Measurements from ENCODE around the gene CDK10.
"Not testable (repeated sequence)": the region's sequence is repeated elsewhere in the genome, so short reads cannot be mapped to it uniquely, and the experiment has no call there.

CDK10 gene

DNA sequence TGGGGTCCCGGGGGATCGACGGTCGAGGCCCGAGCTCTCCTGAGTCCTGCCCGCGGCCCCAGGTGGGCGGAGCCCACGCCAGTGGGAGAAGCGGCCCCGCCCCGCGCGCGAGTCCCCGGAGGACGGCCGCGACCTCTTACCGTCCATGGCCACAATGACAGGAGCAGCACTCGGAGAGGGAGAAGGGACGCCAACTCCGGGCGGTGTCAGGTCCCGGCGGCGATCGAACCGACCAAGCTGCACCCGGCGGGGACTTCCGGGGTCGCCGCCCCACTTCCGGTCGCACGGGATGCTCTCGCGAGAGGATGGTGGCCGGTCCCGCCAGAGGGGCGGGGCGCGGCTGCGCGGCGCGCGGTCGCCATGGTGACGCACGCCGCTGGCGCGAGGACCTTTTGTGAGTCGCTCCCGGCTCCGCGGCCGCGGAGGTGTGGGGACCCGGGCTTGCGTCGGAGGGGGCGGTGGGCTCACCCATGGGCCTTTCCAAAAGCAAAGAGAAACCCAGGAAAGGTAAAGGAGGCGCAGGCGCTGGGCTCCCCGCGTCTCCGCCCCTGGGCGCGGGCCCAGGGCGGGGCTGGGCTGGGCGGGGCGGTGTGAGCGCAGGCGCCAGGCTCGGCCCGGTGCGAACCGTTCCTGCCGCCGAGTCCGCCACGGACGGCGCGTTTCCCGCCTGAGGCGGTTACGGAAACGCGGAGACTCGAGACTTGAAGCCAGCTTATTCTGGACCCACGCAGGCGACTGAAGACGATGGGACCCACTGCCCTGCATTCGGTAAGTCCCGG lies 28.9 kb upstream of the CDK10 start, which contains the start of the genes CHMP1A and SPATA33:
TSS of gene CHMP1A (minus strand) at position 267 of the 779 bp plus-strand sequence. CDS start at position 147, 120 bp downstream.
TSS of gene SPATA33 (plus strand) at position 395 of the 779 bp plus-strand sequence. CDS start at position 471, 76 bp downstream.
- no peaks in the 10 kb centered on the region for H3K36me3 Mint-ChIP-seq
- peak within 1 kb of the TSS; percentile 84 for H3K27ac Mint-ChIP-seq
- no peaks in the 10 kb centered on the region for H3K9me3 Mint-ChIP-seq (ENCODE audit: low read depth)
- H3K27me3 Mint-ChIP-seq: no peaks in the 10 kb centered on the region
- peaks cover 28% of the 10 kb centered on the region for H3K4me1 Mint-ChIP-seq (ENCODE audit: low read depth)
- peak within 1 kb of the TSS; percentile 91 for H3K4me3 Mint-ChIP-seq

DNA sequence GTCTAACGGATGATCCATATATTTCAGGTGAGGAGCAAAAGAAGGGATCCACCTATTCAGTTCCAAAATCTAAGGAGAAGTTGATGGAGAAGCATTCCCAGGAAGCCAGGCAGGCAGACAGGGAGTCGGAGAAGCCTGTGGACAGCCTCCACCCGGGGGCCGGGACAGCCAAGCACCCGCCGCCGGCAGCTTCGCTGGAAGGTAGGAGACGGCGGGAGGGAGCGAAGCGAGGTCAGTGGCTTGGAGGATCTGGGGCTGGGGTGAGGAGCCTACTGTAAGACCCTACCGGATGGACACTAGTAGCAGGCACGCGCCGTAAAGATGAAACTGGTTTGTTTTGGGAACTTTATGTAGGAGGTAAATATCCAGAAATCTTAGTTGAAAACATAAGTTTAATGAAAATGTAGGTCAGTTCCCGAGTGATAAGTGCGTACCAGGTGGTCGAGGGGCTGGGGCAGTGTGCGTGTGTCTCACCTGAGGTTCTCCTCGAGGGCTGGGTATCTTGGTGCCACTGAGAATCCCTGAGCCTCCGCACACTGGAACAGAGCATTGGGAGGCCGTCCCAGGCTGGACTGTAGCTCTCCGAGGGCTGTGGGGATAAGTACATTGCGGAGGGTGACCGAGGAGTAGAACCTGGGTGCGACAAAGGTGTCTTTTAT lies 28.1 kb upstream of the CDK10 start:
- Mint-ChIP-seq H3K9me3 (ENCODE audit: low read depth) (no peaks in the 10 kb centered on the region), H3K4me3 (peak overlapping the region; percentile 91), H3K4me1 (ENCODE audit: low read depth) (peaks cover 28% of the 10 kb centered on the region), H3K27me3 (no peaks in the 10 kb centered on the region), H3K27ac (peak overlapping the region; percentile 84), H3K36me3 (no peaks in the 10 kb centered on the region)

DNA sequence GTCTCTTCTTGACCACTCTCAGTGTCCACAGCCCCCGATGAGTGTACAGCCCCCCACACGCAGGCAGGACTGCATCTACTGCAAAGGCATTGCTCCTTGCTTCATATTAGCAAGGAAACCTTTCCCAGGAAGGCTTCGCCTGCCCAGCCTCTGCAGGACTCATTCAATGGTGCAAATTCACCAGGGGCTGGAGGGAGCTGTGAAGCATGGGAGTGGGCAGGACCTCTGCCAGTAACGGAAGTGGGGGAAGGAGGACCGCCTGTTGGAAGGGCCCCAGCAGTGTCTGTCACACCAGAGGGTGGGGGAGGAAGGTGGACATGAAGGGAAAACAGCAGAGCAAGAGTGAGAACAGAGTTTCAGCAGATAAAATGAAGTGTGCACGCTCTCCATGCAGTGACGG lies 26.3 kb upstream of the CDK10 start:
- Mint-ChIP-seq H3K27ac (no peak overlapping the region), H3K36me3 (peaks cover 4% of the 10 kb centered on the region), H3K27me3 (no peaks in the 10 kb centered on the region), H3K4me3 (peak overlapping the region; percentile 27), H3K9me3 (ENCODE audit: low read depth) (no peaks in the 10 kb centered on the region), H3K4me1 (ENCODE audit: low read depth) (peaks cover 23% of the 10 kb centered on the region)

DNA sequence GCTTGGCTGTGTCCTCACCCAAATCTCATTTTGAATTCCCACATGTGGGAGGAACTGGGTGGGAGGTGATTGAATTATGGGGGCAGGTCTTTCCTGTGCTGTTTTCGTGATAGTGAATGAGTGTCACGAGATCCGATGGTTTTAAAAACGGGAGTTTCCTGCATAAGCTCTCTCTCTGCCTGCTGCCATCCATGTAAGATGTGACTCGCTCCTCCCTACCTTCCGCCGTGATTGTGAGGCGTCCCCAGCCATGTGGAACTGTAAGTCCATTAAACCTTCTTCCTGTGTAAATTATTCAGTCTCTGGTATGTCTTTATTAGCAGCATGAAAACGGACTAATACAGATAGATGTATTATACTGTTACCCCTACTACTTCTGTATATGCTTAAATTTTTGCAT lies 25.3 kb upstream of the CDK10 start:
- H3K4me1 Mint-ChIP-seq (ENCODE audit: low read depth): peaks cover 15% of the 10 kb centered on the region
- H3K9me3 Mint-ChIP-seq (ENCODE audit: low read depth): no peaks in the 10 kb centered on the region
- H3K27ac Mint-ChIP-seq: no peak overlapping the region
- no peaks in the 10 kb centered on the region for H3K27me3 Mint-ChIP-seq
- no peak overlapping the region for H3K4me3 Mint-ChIP-seq
- H3K36me3 Mint-ChIP-seq: peaks cover 4% of the 10 kb centered on the region

DNA sequence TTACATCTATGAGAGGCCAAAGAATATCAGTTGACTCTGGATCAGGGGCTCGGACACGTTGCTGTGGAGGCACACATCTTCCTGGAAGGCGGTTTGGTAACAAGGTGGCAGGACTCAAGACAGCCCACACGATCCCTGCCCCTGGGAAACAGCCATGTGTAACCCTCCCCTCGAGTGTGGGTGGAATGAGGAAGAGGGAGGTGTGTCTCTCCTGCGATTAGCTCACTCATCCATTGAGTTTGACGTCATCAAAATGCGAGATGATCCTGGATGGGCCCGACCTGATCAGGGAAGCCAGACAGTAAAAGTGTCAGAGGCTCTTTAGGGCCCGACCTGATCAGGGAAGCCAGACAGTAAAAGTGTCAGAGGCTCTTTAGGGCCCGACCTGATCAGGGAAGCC lies 22.3 kb upstream of the CDK10 start:
- not testable (repeated sequence) for H3K4me3 Mint-ChIP-seq; H3K27ac Mint-ChIP-seq; H3K9me3 Mint-ChIP-seq (ENCODE audit: low read depth); H3K36me3 Mint-ChIP-seq; H3K27me3 Mint-ChIP-seq
- peaks cover 10% of the 10 kb centered on the region for H3K4me1 Mint-ChIP-seq (ENCODE audit: low read depth)

DNA sequence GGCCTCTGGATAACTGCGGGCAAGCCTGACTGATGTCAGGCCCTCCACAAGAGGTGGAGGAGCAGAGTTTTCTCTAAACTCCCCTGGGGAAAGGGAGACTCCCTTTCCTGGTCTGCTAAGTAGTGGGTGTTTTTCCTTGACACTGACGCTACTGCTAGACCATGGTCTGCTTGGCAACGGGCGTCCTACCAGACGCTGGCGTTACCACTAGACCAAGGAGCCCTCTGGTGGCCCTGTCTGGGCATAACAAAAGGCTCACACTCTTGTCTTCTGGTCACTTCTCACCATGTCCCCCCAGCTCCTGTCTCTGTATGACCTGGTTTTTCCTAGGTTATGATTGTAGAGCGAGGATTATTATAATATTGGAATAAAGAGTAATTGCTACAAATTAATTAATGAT lies 19.5 kb upstream of the CDK10 start:
- H3K27ac Mint-ChIP-seq; H3K36me3 Mint-ChIP-seq; H3K4me3 Mint-ChIP-seq; H3K9me3 Mint-ChIP-seq (ENCODE audit: low read depth); H3K27me3 Mint-ChIP-seq: not testable (repeated sequence)
- H3K4me1 Mint-ChIP-seq (ENCODE audit: low read depth): peaks cover 11% of the 10 kb centered on the region

DNA sequence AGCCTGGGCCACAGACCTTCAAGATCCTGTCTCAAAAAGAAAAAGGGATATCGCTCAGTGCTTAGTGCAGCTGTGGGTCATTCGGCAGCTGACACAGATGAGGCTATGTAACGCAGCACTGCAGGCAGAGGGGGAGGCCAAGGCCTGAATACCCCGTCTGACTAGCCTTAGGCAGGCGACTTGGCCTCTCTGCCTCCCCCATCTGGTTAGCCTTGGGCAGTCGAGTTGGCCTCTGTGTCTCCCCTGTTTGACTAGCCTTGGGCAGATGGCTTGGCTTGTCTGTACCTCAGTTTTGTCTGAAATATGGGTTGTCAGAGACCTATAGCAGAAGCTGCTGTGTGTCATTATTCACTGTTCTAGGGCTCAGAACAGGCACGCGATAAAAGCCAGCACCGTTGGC lies 18.9 kb upstream of the CDK10 start:
- H3K4me3 Mint-ChIP-seq: no peak overlapping the region
- peaks cover 11% of the 10 kb centered on the region for H3K4me1 Mint-ChIP-seq (ENCODE audit: low read depth)
- H3K27ac Mint-ChIP-seq: no peak overlapping the region
- no peaks in the 10 kb centered on the region for H3K27me3 Mint-ChIP-seq
- peaks cover 4% of the 10 kb centered on the region for H3K36me3 Mint-ChIP-seq
- no peaks in the 10 kb centered on the region for H3K9me3 Mint-ChIP-seq (ENCODE audit: low read depth)

DNA sequence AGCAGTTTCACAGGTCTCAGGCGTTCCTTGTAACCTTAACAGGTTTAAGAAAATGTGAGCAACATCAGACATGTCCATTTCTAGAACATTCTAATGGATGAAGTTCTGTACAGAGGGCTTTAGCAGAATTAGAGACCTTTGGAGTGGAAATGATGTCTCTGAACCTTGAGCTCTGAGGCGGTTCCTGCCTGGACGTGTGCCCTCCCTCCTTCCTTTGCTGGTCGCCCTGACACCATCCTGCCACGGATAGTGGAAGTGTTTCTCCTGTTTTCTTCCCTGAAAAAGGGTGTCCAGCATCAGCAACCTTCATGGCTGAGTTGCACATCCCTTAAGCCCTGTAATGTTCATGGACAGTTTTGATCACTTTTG lies 17.7 kb upstream of the CDK10 start:
- H3K27me3 Mint-ChIP-seq: no peaks in the 10 kb centered on the region
- H3K4me1 Mint-ChIP-seq (ENCODE audit: low read depth): peaks cover 11% of the 10 kb centered on the region
- H3K27ac Mint-ChIP-seq: no peak overlapping the region
- H3K9me3 Mint-ChIP-seq (ENCODE audit: low read depth): no peaks in the 10 kb centered on the region
- no peak overlapping the region for H3K4me3 Mint-ChIP-seq
- peaks cover 4% of the 10 kb centered on the region for H3K36me3 Mint-ChIP-seq

DNA sequence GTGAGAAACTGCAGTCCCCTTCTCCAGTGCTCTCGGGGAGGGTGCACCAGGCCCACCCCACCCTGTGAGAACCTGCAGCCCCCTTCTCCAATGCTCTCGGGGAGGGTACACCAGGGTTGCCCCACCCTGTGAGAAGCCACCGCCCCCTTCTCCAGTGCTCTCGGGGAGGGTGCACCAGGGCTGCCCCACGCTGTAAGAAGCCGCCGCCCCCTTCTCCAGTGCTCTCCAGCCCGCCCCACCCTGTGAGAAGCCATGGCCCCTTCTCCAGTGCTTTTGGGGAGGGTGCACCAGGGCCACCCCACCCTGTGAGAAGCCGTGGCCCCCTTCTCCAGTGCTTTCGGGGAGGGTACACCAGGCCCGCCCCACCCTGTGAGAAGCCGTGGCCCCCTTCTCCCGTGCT lies 16.7 kb upstream of the CDK10 start:
- Mint-ChIP-seq H3K9me3 (ENCODE audit: low read depth) (no peaks in the 10 kb centered on the region), H3K36me3 (no peaks in the 10 kb centered on the region), H3K27me3 (no peaks in the 10 kb centered on the region), H3K4me1 (ENCODE audit: low read depth) (peaks cover 11% of the 10 kb centered on the region), H3K4me3 (no peak overlapping the region), H3K27ac (no peak overlapping the region)

DNA sequence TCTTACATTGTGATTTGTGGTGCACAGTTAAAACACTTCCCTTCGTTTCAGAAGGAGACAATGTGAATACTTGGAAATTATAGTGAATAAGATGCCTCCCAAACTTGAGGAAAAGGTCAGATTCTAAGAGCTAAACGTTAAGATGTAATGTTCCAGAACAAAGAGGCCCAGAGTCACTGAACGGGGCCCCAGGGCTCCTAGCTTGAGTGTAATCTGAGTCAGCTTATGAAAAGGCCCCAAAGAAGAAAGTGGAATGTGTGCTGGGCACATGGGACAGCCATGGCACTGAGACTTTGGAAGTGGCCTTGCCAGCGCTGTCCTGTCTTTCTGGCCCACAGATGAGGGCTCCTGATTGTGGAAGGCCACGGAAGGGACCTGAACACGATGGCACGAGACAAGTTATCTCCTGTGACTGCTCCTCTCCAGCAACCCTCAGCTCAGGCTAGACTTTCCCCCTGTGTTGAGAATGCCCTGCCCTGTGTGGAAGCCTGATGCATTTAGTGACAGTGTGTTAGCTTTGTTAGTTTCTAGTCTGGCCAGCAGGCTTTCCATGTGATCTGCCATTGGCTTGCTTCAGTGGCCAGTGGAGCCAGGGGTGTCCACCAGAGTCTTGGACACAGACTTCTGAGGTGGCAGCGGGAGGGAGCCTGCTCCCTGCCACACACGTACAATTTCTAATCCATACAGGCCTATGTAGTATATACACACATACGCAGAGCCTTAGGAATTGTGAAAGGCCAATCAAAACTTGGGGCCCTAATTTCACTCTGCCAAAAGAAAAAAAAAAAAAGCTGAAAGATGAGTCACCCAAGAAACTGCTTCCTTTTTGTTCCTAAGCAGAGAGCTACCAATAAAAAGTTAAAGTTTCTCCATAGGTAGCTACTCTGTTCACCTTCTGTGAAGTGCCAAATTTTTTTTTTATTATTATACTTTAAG lies 15.7 kb upstream of the CDK10 start:
- peaks cover 11% of the 10 kb centered on the region for H3K4me1 Mint-ChIP-seq (ENCODE audit: low read depth)
- H3K27ac Mint-ChIP-seq: no peak overlapping the region
- no peaks in the 10 kb centered on the region for H3K9me3 Mint-ChIP-seq (ENCODE audit: low read depth)
- H3K27me3 Mint-ChIP-seq: no peaks in the 10 kb centered on the region
- H3K36me3 Mint-ChIP-seq: no peaks in the 10 kb centered on the region
- no peak overlapping the region for H3K4me3 Mint-ChIP-seq

DNA sequence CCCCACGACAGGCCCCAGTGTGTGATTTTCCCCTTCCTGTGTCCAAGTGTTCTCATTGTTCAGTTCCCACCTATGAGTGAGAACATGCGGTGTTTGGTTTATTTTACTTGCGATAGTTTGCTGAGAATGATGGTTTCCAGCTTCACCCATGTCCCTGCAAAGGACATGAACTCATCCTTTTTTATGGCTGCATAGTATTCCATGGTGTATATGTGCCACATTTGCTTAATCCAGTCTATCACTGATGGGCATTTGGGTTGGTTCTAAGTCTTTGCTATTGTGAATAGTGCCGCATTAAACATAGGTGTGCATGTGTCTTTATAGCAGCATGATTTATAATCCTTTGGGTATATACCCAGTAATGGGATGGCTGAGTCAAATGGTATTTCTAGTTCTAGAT lies 14.9 kb upstream of the CDK10 start:
- H3K4me1 Mint-ChIP-seq (ENCODE audit: low read depth): peaks cover 11% of the 10 kb centered on the region
- not testable (repeated sequence) for H3K36me3 Mint-ChIP-seq; H3K27ac Mint-ChIP-seq; H3K9me3 Mint-ChIP-seq (ENCODE audit: low read depth); H3K4me3 Mint-ChIP-seq; H3K27me3 Mint-ChIP-seq

DNA sequence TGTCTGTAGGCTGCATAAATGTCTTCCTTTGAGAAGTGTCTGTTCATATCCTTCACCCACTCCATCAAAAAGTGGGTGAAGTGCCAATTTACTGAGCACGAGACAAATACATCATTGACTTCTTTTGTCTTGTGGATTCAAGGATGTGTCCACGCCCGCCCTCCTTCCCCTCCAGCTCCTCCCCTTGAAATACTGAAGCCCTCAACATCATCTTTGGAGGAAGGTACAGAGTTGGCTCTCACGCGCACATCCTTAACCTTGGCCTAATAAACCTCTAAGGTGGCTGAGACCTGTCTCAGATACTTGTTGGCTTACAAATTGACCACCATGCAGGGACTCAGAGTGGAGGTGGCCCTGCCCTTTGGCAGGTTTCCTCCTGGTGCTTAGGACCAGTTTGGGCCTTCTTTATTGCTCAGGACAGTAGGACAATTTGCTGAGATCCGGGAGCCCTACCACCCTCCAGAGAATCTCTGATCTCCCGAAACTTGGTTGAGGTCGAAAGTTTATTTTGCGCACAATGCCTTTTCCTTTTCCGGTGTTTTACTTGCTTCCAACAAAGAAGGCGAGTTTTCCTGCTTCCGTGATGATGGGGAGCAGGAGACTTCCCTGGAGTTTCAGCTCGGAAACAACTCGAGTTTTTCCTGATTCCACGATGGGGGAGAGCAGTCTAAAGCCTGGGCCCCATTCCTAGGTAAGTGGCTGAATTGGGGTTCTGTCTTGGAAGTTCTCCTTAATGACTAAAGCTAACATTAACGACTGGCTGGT lies 14.1 kb upstream of the CDK10 start:
- Mint-ChIP-seq H3K9me3 (ENCODE audit: low read depth) (no peaks in the 10 kb centered on the region), H3K4me3 (no peak overlapping the region), H3K27me3 (no peaks in the 10 kb centered on the region), H3K27ac (no peak overlapping the region), H3K4me1 (ENCODE audit: low read depth) (peaks cover 11% of the 10 kb centered on the region), H3K36me3 (no peaks in the 10 kb centered on the region)

DNA sequence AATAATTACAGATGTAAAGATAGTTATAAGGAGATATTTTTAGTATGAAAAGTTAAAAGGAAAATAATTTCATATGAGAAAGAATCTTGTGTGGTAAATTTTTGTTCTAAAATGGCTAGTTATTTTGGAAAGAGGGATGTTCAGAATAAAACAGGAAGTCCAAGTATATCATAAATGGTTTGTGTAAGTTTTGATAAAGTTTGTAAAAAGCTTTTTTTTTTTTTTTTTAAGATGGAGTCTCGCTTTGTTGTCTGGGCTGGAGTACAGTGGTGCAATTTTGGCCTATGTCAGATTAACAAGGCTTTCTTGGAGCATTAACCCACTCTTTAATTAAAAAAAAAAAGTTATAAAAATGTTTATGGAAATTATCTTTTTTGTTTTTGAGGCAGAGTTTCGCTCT lies 8.2 kb upstream of the CDK10 start:
- H3K4me3 Mint-ChIP-seq: no peak overlapping the region
- H3K36me3 Mint-ChIP-seq: no peaks in the 10 kb centered on the region
- no peak overlapping the region for H3K27ac Mint-ChIP-seq
- H3K9me3 Mint-ChIP-seq (ENCODE audit: low read depth): no peaks in the 10 kb centered on the region
- H3K27me3 Mint-ChIP-seq: no peaks in the 10 kb centered on the region
- no peaks in the 10 kb centered on the region for H3K4me1 Mint-ChIP-seq (ENCODE audit: low read depth)

DNA sequence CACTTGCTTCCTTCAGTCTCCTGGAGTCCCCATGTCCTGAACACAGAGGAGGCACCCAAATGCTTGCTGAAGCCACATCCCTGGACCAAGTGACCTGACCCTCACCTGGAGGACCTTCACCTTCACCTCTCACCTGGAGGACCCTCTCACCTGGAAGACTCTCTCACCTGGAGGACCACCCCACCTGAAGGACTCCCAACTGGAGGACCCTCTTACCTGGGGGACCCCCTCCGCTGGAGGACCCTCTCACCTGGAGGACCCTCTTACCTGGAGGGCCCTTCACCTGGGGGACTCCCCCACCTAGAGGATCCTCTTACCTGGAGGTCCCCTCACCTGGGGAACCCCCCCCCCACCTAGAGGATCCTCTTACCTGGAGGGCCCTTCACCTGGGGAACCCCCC lies 573 bp upstream of the CDK10 start:
- no peaks in the 10 kb centered on the region for H3K9me3 Mint-ChIP-seq (ENCODE audit: low read depth)
- H3K4me1 Mint-ChIP-seq (ENCODE audit: low read depth): peaks cover 11% of the 10 kb centered on the region
- H3K27ac Mint-ChIP-seq: no peak overlapping the region
- peak overlapping the region; percentile 63 for H3K4me3 Mint-ChIP-seq
- H3K27me3 Mint-ChIP-seq: no peaks in the 10 kb centered on the region
- H3K36me3 Mint-ChIP-seq: no peaks in the 10 kb centered on the region

Measured in activated naive CD8-positive, alpha-beta T cell (primary cell).